IMR-90 (cell line): Measurements from ENCODE around the gene CCNT2.

ENCODE experiments used
- BHLHE40 ChIP-seq: fragments of 150-350 bp; IDR thresholded peaks from 2 replicates; pipeline ENCODE4 v1.6.1; 2016; ENCODE audit warnings: mild to moderate bottlenecking, low read depth, low read length
- CEBPB ChIP-seq: IDR thresholded peaks from 2 replicates; pipeline ENCODE4 v1.6.1; 2012; ENCODE audit warnings: low read depth, low read length, improper control_type of control experiment
- CTCF ChIP-seq: conservative IDR thresholded peaks from 2 replicates; pipeline ENCODE4 v1.5.1; 2012; ENCODE audit warnings: mild to moderate bottlenecking, low read depth, low read length, improper control_type of control experiment
- FOS ChIP-seq: fragments of 150-350 bp; IDR thresholded peaks from 2 replicates; pipeline ENCODE4 v1.6.1; 2016; ENCODE audit warnings: low read depth, low read length
- MAFK ChIP-seq: IDR thresholded peaks from 2 replicates; pipeline ENCODE4 v1.6.1; 2012; ENCODE audit warnings: low read depth, low read length, improper control_type of control experiment
- MAZ ChIP-seq: IDR thresholded peaks from 2 replicates; pipeline ENCODE4 v1.6.1; 2012; ENCODE audit warnings: low read depth, mild to moderate bottlenecking, low read length, improper control_type of control experiment, moderate library complexity, borderline replicate concordance
- NFE2L2 ChIP-seq: fragments of 150-350 bp; IDR thresholded peaks from 2 replicates; pipeline ENCODE4 v1.6.1; 2016; ENCODE audit warnings: low read depth, mild to moderate bottlenecking, low read length
- POLR2A ChIP-seq: IDR thresholded peaks from 2 replicates; pipeline ENCODE4 v1.6.1; 2012; ENCODE audit warnings: mild to moderate bottlenecking, low read depth, low read length
- RAD21 ChIP-seq: IDR thresholded peaks from 2 replicates; pipeline ENCODE4 v1.6.1; 2012; ENCODE audit warnings: low read length, improper control_type of control experiment
- RCOR1 ChIP-seq: IDR thresholded peaks from 2 replicates; pipeline ENCODE4 v1.6.1; 2012; ENCODE audit warnings: mild to moderate bottlenecking, low read length, improper control_type of control experiment; ENCODE audit not compliant: insufficient replicate concordance
- RFX5 ChIP-seq: IDR thresholded peaks from 2 replicates; pipeline ENCODE4 v1.8.0; 2012; ENCODE audit warnings: low read depth, mild to moderate bottlenecking, low read length, moderate library complexity
- SMC3 ChIP-seq: fragments of 150-350 bp; IDR thresholded peaks from 2 replicates; pipeline ENCODE4 v1.6.1; 2016; ENCODE audit warnings: low read depth, mild to moderate bottlenecking, antibody characterized with exemption, low read length, moderate library complexity
- TF ChIP-seq, protein P1 (sequence below): fragments of 150-350 bp; IDR thresholded peaks from 2 replicates; pipeline ENCODE4 v1.6.1; 2017; ENCODE audit warnings: mild to moderate bottlenecking, antibody characterized with exemption, low read length, low read depth
- TF ChIP-seq, protein P2 (sequence below): fragments of 150-350 bp; IDR thresholded peaks from 2 replicates; pipeline ENCODE4 v1.6.1; 2016; ENCODE audit warnings: low read depth, mild to moderate bottlenecking, low read length, moderate library complexity, borderline replicate concordance

- TF ChIP-seq CTCF, result no peak
- TF ChIP-seq POLR2A, result no peak
- no peak for TF ChIP-seq RAD21
- peak; percentile 53; the same call in 1 of the 2 replicates for TF ChIP-seq CEBPB
- no peak for TF ChIP-seq BHLHE40
- no peak for TF ChIP-seq RCOR1
- TF ChIP-seq, protein P1, sequence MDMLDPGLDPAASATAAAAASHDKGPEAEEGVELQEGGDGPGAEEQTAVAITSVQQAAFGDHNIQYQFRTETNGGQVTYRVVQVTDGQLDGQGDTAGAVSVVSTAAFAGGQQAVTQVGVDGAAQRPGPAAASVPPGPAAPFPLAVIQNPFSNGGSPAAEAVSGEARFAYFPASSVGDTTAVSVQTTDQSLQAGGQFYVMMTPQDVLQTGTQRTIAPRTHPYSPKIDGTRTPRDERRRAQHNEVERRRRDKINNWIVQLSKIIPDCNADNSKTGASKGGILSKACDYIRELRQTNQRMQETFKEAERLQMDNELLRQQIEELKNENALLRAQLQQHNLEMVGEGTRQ, result no peak
- TF ChIP-seq MAZ, result no peak
- TF ChIP-seq FOS, result no peak
- no peak for TF ChIP-seq NFE2L2
- TF ChIP-seq MAFK, result no peak
- TF ChIP-seq, protein P2, sequence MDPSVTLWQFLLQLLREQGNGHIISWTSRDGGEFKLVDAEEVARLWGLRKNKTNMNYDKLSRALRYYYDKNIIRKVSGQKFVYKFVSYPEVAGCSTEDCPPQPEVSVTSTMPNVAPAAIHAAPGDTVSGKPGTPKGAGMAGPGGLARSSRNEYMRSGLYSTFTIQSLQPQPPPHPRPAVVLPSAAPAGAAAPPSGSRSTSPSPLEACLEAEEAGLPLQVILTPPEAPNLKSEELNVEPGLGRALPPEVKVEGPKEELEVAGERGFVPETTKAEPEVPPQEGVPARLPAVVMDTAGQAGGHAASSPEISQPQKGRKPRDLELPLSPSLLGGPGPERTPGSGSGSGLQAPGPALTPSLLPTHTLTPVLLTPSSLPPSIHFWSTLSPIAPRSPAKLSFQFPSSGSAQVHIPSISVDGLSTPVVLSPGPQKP, result no peak
- TF ChIP-seq SMC3, result no peak
- no peak for TF ChIP-seq RFX5
Observed at GRCh38 chr2:134934641-134935040, 16.0 kb downstream of the CCNT2 start.
